K562 (cell line): ENCODE measurements around the gene CNIH3. TPM values are rescaled to one million over a fixed set of nuclear protein-coding genes. Genes with fewer than 3 reads are reported as not detected.

Experiments
- NFIC ChIP-seq: fragments of 450-650 bp; IDR thresholded peaks from 2 replicates; pipeline ENCODE4 v1.6.1; 2017; ENCODE audit warnings: mild to moderate bottlenecking, inconsistent platforms
- polyA plus RNA-seq, 8 experiments: library from polyadenylated mRNA; depleted of rRNA in 4 of 8; stranded (reverse) in 5 of 8; unstranded in 3 of 8; fragments of >200 nt; fragmentation: Nextera tagmentation in 2 of 8; fragmentation: Illumina TruSeq in 1 of 8; extraction: Ambion mirVana in 2 of 8; extraction: Trizol in 1 of 8; gene quantifications; 2 replicates each; pipeline versions ENCODE4 v1.2.1 to v1.2.3, GENCODE V29; 2011 to 2014; ENCODE audit warnings: inconsistent platforms in 1 of 8, missing spikeins in 1 of 8
- total RNA-seq, 7 experiments: library from RNA; depleted of rRNA in 6 of 7; stranded (reverse); fragments of >200 nt in 6 of 7; fragmentation: Illumina TruSeq in 2 of 7; extraction: Trizol in 2 of 7; gene quantifications; 2 replicates each; pipeline versions ENCODE4 v1.2.1 to v1.2.3, GENCODE V29; 2011 to 2021; ENCODE audit warnings: low replicate concordance in 1 of 7
- TF ChIP-seq, protein P1 (sequence below): fragments of 200-800 bp; sonication (Bioruptor generic); IDR thresholded peaks from 2 replicates; pipeline ENCODE4 v1.6.1; 2017; ENCODE audit warnings: missing genetic modification characterization, missing compliant biosample characterization
- TF ChIP-seq, protein P2 (sequence below), 3 experiments: IDR thresholded peaks in 2 of 3; conservative IDR thresholded peaks in 1 of 3; 2 replicates each; pipeline ENCODE4 v1.5.1; 2011 to 2012; ENCODE audit warnings: low read length in 3 of 3, mild to moderate bottlenecking in 3 of 3, control low read depth in 2 of 3, improper control_type of control experiment in 1 of 3, inconsistent platforms in 1 of 3, low read depth in 1 of 3, mixed read lengths in 1 of 3, moderate library complexity in 1 of 3; ENCODE audit not compliant: insufficient read depth in 2 of 3

The CNIH3 gene
- total and polyA plus RNA-seq, 9 of the 15 experiments (the other 6 are each of a cell fraction or from before 2014, with no cell fraction given) = 0.14 to 1.8 (median 0.79) TPM

DNA sequence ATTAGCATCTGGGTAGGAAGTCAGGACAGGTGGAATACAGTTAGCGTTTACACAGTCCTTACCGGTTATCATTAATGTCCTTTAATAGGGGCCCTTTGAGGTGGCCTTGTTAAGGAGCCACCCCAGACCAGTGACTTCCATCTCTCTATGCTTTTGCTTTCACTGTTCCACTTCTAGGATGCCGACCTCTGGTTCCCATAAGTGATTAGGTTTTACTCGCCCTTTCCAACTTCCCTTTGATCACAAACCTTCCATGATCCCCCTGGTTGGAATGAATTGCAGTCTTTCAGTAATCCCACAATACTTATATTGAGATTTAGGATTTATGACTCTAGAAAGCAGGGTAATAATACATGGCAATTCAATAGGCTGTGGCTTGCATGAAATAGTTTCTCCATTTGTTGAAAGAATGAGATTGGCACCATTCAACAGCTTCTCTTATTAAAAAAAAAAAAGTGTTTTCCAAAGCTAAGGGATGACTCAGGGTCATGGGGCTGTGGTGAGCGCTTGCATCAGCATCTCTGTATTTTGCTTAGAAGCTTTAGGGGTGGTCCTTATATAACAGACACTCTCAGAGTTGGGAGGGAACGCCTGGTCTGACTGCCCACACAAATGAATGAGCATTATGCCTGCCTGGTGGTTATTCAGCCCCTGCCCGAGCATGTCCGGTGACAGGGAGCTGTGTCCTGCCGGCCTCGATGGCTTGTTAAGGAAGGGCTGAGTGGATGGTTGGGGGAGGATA, 110.5 kb downstream of the CNIH3 start (continued):
- TF ChIP-seq, protein P1, sequence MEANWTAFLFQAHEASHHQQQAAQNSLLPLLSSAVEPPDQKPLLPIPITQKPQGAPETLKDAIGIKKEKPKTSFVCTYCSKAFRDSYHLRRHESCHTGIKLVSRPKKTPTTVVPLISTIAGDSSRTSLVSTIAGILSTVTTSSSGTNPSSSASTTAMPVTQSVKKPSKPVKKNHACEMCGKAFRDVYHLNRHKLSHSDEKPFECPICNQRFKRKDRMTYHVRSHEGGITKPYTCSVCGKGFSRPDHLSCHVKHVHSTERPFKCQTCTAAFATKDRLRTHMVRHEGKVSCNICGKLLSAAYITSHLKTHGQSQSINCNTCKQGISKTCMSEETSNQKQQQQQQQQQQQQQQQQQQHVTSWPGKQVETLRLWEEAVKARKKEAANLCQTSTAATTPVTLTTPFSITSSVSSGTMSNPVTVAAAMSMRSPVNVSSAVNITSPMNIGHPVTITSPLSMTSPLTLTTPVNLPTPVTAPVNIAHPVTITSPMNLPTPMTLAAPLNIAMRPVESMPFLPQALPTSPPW (CRISPR knock-in tag) = peak; percentile 33; the same call in 1 of the 2 replicates
- no peak for TF ChIP-seq NFIC
- TF ChIP-seq, protein P2, sequence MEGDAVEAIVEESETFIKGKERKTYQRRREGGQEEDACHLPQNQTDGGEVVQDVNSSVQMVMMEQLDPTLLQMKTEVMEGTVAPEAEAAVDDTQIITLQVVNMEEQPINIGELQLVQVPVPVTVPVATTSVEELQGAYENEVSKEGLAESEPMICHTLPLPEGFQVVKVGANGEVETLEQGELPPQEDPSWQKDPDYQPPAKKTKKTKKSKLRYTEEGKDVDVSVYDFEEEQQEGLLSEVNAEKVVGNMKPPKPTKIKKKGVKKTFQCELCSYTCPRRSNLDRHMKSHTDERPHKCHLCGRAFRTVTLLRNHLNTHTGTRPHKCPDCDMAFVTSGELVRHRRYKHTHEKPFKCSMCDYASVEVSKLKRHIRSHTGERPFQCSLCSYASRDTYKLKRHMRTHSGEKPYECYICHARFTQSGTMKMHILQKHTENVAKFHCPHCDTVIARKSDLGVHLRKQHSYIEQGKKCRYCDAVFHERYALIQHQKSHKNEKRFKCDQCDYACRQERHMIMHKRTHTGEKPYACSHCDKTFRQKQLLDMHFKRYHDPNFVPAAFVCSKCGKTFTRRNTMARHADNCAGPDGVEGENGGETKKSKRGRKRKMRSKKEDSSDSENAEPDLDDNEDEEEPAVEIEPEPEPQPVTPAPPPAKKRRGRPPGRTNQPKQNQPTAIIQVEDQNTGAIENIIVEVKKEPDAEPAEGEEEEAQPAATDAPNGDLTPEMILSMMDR (IDR thresholded peaks at IDR 0.05 in 2 of 3, conservative IDR thresholded peaks at IDR 0.05 in 1 of 3; ENCODE audit: insufficient read depth in 2 of 3, low read depth in 1 of 3, low read length in 3 of 3) = no peak
